Suprapubic skin (tissue), 4 donors: Measurements from ENCODE around the gene GHRHR.

Source experiments
- CTCF ChIP-seq, 2 donors: fragments of 200-600 bp in 1 of 2; fragments of 450-650 bp in 1 of 2; sonication (generic) in 1 of 2; IDR thresholded peaks; one replicate each; pipeline ENCODE4 v1.5.1; 2016 to 2019; ENCODE audit warnings: antibody characterized with exemption in 2 of 2, mild to moderate bottlenecking in 1 of 2, moderate library complexity in 1 of 2
- EP300 ChIP-seq: sonication (generic); formaldehyde crosslinking; IDR thresholded peaks from one replicate; pipeline ENCODE4 v1.6.1; 2017; ENCODE audit warnings: antibody characterized with exemption
- POLR2A ChIP-seq, 2 donors: fragments of 450-650 bp; IDR thresholded peaks; one replicate each; pipeline ENCODE4 v1.6.1; 2017; ENCODE audit warnings: antibody characterized with exemption in 2 of 2, mild to moderate bottlenecking in 2 of 2, moderate library complexity in 2 of 2
- POLR2AphosphoS5 ChIP-seq, 3 donors: sonication (generic); formaldehyde crosslinking; IDR thresholded peaks; one replicate each; pipeline ENCODE4 v1.6.1; 2017; ENCODE audit warnings: antibody characterized with exemption in 3 of 3

- TF ChIP-seq POLR2AphosphoS5 (IDR thresholded peaks at IDR 0.05), result no peak
- no peak for TF ChIP-seq CTCF (IDR thresholded peaks at IDR 0.05)
- TF ChIP-seq EP300, result no peak
- no peak for TF ChIP-seq POLR2A (IDR thresholded peaks at IDR 0.05)
Measured at GRCh38 chr7:30996256-30996655, 32.5 kb downstream of the GHRHR start.
